Panc1 (cell line): ENCODE data around the gene KCNQ4. TPM values are rescaled to one million over a fixed set of nuclear protein-coding genes. Genes with fewer than 3 reads are reported as not detected.

Experiments used
- ATAC-seq: fragments of 200-7000 bp; cut with Tn5 transposase; 2 replicates; pipeline ENCODE4 v1.9.1; 2020; ENCODE audit warnings: mild to moderate bottlenecking, moderate library complexity
- BruUV-seq: library from RNA; stranded (reverse); fragments of 400-500 nt; replicated peaks from 2 replicates; lab custom pipeline; 2021; lab: Mats Ljungman, UMichigan
- CTCF ChIA-PET: fragments of 300-600 bp; sonication (Branson Sonifier 250); formaldehyde crosslinking; loops from one replicate; lab custom pipeline; 2022; ENCODE audit warnings: antibody characterized with exemption; lab: Charles Lee
- POLR2A ChIA-PET: fragments of 300-600 bp; sonication (Branson Sonifier 250); formaldehyde crosslinking; loops from one replicate; lab custom pipeline; 2022; ENCODE audit warnings: antibody characterized with exemption; lab: Charles Lee
- DNase-seq: peaks from one replicate; pipeline ENCODE4 v3.0.0-alpha.2; 2010; ENCODE audit warnings: low read depth, low spot score
- H3K27ac ChIP-seq: 2 replicates; pipeline ENCODE4 v1.5.1; 2011; ENCODE audit warnings: mild to moderate bottlenecking, low read length, inconsistent platforms
- H3K27me3 ChIP-seq: fragments of 200-500 bp; sonication (Bioruptor generic); 2 replicates; pipeline ENCODE4 v1.6.0; 2014; ENCODE audit warnings: low read length, inconsistent platforms; ENCODE audit not compliant: control insufficient read depth, insufficient read depth
- H3K36me3 ChIP-seq: fragments of 200-500 bp; sonication (Bioruptor generic); 2 replicates; pipeline ENCODE4 v1.5.1; 2014; ENCODE audit warnings: inconsistent platforms, mild to moderate bottlenecking, low read length, moderate library complexity; ENCODE audit not compliant: control insufficient read depth, insufficient read depth
- H3K4me1 ChIP-seq: 2 replicates; pipeline ENCODE4 v1.5.1; 2011; ENCODE audit warnings: inconsistent platforms, mild to moderate bottlenecking, low read length, moderate library complexity; ENCODE audit not compliant: control insufficient read depth, insufficient read depth
- H3K4me3 ChIP-seq, 2 experiments: 2 replicates each; pipeline ENCODE4 v1.5.1; 2011 to 2012; ENCODE audit warnings: low read depth in 2 of 2, low read length in 2 of 2, mild to moderate bottlenecking in 2 of 2, inconsistent platforms in 1 of 2, moderate library complexity in 1 of 2
- H3K9me3 ChIP-seq: fragments of 200-500 bp; sonication (Bioruptor generic); 2 replicates; pipeline ENCODE4 v1.5.1; 2014; ENCODE audit warnings: low read depth, mild to moderate bottlenecking, inconsistent platforms, low read length, moderate library complexity; ENCODE audit not compliant: control insufficient read depth, insufficient read depth
- POLR2AphosphoS5 ChIP-seq: IDR thresholded peaks from 2 replicates; pipeline ENCODE4 v1.6.1; 2012; ENCODE audit warnings: mild to moderate bottlenecking, low read depth, low read length, moderate library complexity
- SIN3A ChIP-seq: IDR thresholded peaks from 2 replicates; pipeline ENCODE4 v1.6.1; 2012; ENCODE audit warnings: low read depth, mild to moderate bottlenecking, low read length, moderate library complexity, borderline replicate concordance; ENCODE audit not compliant: insufficient read depth
- TCF7L2 ChIP-seq: IDR thresholded peaks from 2 replicates; pipeline ENCODE4 v1.6.1; 2011; ENCODE audit warnings: mild to moderate bottlenecking, low read depth, low read length, inconsistent platforms
- in situ Hi-C: cut with HindIII; loops from 2 replicates; pipeline ENCODE4 v1.10.0; 2016; ENCODE audit warnings: low sequenced_read_pairs, low pct_unique_long_range_greater_than_20kb
- intact Hi-C: fragments of 100-400 bp; cut with micrococcal nuclease; formaldehyde crosslinking; loops from one replicate; pipeline ENCODE4 v1.10.0; 2022; ENCODE audit not compliant: unreplicated experiment
- total RNA-seq: library from RNA; stranded (reverse); gene quantifications from one replicate; pipeline ENCODE4 v1.2.1, GENCODE V29; 2021; ENCODE audit not compliant: unreplicated experiment
- TF ChIP-seq, protein P1 (sequence below), 2 experiments: IDR thresholded peaks; 2 replicates each; pipeline ENCODE4 v1.6.1; 2011 to 2012; ENCODE audit warnings: low read depth in 2 of 2, control low read depth in 1 of 2, low read length in 1 of 2, mild to moderate bottlenecking in 1 of 2, moderate library complexity in 1 of 2; ENCODE audit not compliant: insufficient read depth in 1 of 2
- TF ChIP-seq, protein P2 (sequence below): fragments of 450-650 bp; IDR thresholded peaks from 2 replicates; pipeline ENCODE4 v1.5.1; 2017; ENCODE audit warnings: mild to moderate bottlenecking

Gene KCNQ4
- total RNA-seq, 1 experiment from 2014 or later, result 2.6 TPM

DNA sequence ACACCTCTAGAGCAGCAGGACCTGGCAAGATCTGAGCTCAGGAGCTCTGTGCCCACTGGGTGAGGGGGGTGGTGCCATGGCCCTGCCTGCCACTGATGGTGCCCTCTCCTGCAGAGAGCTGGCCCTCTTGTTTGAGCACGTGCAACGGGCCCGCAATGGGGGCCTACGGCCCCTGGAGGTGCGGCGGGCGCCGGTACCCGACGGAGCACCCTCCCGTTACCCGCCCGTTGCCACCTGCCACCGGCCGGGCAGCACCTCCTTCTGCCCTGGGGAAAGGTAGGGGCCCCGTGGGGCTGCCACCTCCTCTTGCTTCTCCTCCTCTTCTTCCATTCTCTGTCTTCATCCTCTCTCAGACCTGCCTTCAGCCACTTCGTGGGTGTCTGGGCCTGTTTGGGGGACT is 40.4 kb downstream of the KCNQ4 start:
- in situ Hi-C loops (no loop called here), intact Hi-C loops (no loop called here)
- Histone ChIP-seq H3K9me3 (no peaks in the 10 kb centered on the region), H3K36me3 (no peaks in the 10 kb centered on the region), H3K27me3 (no peaks in the 10 kb centered on the region), H3K4me3 (no peak overlapping the region), H3K27ac (no peak overlapping the region), H3K4me1 (peaks cover 9% of the 10 kb centered on the region)
- DNase-seq (no peak), ATAC-seq (no peak)
- no TSS peak for BruUV-seq
- ChIA-PET CTCF (no interaction called here), POLR2A (interaction anchor here (0.9 kb wide), 1 partner anchor 12 kb away, joined by 3 read pairs; no protein-coding TSS in a partner anchor)
- TF ChIP-seq POLR2AphosphoS5 (no peak), SIN3A (no peak), TCF7L2 (no peak)
- TF ChIP-seq, protein P1, sequence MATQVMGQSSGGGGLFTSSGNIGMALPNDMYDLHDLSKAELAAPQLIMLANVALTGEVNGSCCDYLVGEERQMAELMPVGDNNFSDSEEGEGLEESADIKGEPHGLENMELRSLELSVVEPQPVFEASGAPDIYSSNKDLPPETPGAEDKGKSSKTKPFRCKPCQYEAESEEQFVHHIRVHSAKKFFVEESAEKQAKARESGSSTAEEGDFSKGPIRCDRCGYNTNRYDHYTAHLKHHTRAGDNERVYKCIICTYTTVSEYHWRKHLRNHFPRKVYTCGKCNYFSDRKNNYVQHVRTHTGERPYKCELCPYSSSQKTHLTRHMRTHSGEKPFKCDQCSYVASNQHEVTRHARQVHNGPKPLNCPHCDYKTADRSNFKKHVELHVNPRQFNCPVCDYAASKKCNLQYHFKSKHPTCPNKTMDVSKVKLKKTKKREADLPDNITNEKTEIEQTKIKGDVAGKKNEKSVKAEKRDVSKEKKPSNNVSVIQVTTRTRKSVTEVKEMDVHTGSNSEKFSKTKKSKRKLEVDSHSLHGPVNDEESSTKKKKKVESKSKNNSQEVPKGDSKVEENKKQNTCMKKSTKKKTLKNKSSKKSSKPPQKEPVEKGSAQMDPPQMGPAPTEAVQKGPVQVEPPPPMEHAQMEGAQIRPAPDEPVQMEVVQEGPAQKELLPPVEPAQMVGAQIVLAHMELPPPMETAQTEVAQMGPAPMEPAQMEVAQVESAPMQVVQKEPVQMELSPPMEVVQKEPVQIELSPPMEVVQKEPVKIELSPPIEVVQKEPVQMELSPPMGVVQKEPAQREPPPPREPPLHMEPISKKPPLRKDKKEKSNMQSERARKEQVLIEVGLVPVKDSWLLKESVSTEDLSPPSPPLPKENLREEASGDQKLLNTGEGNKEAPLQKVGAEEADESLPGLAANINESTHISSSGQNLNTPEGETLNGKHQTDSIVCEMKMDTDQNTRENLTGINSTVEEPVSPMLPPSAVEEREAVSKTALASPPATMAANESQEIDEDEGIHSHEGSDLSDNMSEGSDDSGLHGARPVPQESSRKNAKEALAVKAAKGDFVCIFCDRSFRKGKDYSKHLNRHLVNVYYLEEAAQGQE (IDR thresholded peaks at IDR 0.05; ENCODE audit: insufficient read depth in 1 of 2, low read depth in 2 of 2, low read length in 1 of 2), result no peak
- TF ChIP-seq, protein P2, sequence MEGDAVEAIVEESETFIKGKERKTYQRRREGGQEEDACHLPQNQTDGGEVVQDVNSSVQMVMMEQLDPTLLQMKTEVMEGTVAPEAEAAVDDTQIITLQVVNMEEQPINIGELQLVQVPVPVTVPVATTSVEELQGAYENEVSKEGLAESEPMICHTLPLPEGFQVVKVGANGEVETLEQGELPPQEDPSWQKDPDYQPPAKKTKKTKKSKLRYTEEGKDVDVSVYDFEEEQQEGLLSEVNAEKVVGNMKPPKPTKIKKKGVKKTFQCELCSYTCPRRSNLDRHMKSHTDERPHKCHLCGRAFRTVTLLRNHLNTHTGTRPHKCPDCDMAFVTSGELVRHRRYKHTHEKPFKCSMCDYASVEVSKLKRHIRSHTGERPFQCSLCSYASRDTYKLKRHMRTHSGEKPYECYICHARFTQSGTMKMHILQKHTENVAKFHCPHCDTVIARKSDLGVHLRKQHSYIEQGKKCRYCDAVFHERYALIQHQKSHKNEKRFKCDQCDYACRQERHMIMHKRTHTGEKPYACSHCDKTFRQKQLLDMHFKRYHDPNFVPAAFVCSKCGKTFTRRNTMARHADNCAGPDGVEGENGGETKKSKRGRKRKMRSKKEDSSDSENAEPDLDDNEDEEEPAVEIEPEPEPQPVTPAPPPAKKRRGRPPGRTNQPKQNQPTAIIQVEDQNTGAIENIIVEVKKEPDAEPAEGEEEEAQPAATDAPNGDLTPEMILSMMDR, result no peak

DNA sequence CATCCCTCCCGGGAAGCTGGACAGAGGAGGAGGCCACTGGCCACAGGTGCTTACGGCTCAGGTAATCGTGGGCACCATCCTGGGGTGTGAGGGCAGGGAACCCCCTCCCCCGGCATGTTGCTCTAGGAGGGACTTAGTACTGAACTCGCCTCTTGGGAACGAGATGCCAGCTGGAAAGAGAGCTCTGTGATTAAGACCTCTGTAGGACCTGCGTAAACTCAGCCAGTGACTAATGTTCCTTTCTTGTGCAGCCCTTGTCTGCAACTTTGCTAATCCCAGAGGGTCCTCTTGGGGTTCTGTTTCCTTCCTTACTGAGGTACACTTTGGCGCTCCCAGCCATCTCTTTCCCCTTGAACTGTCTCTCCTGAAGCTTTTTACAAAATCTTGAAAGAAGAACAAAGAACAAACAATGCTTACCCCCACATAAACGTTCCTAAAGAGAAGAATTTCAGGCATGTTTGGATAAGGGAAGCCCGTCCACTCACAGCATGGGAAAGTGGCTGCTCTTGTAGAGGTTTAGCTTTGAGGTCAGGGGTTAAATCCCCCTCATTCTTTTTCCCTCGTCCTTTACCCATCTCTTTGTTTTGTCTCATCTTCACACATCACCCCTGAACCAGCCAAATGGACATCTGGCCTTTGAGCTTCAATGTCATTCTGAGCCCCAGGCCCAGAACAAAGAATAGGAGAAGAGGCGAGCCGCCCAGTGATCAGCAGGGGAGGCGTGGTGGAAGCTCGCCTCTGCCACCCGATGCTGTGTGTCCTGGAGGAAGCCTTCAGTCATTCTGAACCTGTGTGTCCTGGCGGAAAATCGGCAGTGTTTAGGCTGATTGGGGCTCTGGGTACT is 41.2 kb downstream of the KCNQ4 start:
- CTCF ChIA-PET, result no interaction called here
- H3K27ac ChIP-seq, result no peak overlapping the region; the same call in 1 of the 2 replicates
- in situ Hi-C loops, result no loop called here
- no peaks in the 10 kb centered on the region for H3K27me3 ChIP-seq
- no TSS peak for BruUV-seq
- H3K4me3 ChIP-seq, result no peak overlapping the region
- DNase-seq (no peak), ATAC-seq (peak; percentile 57; the same call in 1 of the 2 replicates)
- H3K9me3 ChIP-seq, result no peaks in the 10 kb centered on the region
- H3K4me1 ChIP-seq, result peaks cover 9% of the 10 kb centered on the region
- H3K36me3 ChIP-seq, result no peaks in the 10 kb centered on the region
- intact Hi-C loops, result no loop called here
- POLR2A ChIA-PET, result interaction anchor here (0.9 kb wide), 1 partner anchor 11 kb away, joined by 3 read pairs; no protein-coding TSS in a partner anchor
- TF ChIP-seq SIN3A, result no peak
- TF ChIP-seq, protein P1 (IDR thresholded peaks at IDR 0.05; ENCODE audit: insufficient read depth in 1 of 2, low read depth in 2 of 2, low read length in 1 of 2), result no peak
- no peak for TF ChIP-seq POLR2AphosphoS5
- TF ChIP-seq, protein P2, result no peak
- no peak for TF ChIP-seq TCF7L2
